D721Med (cell line): ENCODE results near the gene BZW2.

Experiments used
- DNase-seq: peaks from one replicate; pipeline ENCODE4 v3.0.0; 2011; ENCODE audit warnings: low spot score; ENCODE audit not compliant: insufficient read length
- FAIRE-seq: peaks from 2 replicates; lab custom pipeline; 2011; peaks lifted over from hg19 to GRCh38; lab: Jason Lieb, UNC
- TF ChIP-seq, protein P1 (sequence below): IDR thresholded peaks from 2 replicates; pipeline ENCODE4 v1.5.1; 2012; ENCODE audit warnings: mild to moderate bottlenecking, control low read depth; ENCODE audit not compliant: insufficient read depth; ENCODE audit errors: missing control alignments

BZW2 gene

DNA sequence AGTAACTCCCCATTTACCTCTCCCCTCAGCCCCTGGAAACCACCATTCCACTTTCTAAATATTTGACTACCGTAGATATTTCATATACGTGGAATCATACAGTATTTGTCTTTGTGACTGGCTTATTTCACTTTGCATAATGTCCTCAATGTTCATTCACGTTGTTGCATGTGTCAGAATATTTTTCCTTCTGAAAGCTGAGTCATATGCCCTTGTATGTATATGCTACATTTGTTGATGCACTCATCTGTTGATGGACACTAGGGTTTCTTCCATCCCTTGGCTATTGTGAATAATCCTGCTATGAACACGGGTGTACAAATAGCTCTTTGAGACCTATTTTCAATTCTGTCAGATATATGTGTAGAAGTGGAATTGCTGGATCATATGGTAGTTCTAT, 81.8 kb downstream of the BZW2 start:
- FAIRE-seq = no peak

DNA sequence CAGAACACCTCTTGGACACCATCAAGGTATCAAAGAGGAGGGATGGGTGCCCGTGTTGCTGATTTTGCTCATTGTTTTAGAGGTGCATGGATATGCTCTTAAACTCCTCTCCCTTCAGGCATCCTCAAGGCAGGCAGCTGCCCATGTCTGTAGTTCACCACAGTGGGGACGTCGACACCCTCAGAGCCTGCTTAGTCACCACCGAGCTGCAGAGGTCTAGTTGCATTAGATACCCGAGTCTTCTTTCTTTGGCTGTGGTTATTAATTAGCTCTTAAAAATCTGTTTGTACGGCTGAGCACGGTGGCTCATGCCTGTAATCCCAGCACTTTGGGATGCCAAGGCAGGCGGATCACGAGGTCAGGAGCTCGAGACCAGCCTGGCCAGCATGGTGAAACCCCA, 82.8 kb downstream of the BZW2 start:
- DNase-seq = no peak
- FAIRE-seq = no peak
- TF ChIP-seq, protein P1, sequence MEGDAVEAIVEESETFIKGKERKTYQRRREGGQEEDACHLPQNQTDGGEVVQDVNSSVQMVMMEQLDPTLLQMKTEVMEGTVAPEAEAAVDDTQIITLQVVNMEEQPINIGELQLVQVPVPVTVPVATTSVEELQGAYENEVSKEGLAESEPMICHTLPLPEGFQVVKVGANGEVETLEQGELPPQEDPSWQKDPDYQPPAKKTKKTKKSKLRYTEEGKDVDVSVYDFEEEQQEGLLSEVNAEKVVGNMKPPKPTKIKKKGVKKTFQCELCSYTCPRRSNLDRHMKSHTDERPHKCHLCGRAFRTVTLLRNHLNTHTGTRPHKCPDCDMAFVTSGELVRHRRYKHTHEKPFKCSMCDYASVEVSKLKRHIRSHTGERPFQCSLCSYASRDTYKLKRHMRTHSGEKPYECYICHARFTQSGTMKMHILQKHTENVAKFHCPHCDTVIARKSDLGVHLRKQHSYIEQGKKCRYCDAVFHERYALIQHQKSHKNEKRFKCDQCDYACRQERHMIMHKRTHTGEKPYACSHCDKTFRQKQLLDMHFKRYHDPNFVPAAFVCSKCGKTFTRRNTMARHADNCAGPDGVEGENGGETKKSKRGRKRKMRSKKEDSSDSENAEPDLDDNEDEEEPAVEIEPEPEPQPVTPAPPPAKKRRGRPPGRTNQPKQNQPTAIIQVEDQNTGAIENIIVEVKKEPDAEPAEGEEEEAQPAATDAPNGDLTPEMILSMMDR = no peak

More for the DNA sequence above, 81.8 kb downstream of the BZW2 start:
- TF ChIP-seq, protein P1 = no peak
- no peak for DNase-seq

DNA sequence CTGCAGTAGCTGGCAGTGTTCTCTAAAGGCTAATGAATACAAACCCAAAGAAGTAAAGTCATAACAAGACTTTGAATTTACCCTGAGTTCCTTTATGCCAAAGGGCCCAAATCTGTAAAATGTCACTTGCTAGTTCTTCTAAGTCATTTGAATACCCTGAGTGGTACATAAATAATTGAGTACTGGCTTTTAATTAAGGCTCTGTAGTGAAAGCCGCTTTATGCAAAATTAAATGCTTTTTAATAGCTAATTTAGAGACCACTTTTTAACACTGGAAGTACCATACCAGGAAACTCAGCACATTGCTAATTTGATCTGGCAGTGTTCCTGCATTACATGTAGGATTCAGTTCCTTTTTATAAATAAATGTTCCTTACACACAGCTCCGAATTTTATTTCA, 83.6 kb downstream of the BZW2 start:
- DNase-seq = no peak
- TF ChIP-seq, protein P1 = no peak
- FAIRE-seq = no peak

DNA sequence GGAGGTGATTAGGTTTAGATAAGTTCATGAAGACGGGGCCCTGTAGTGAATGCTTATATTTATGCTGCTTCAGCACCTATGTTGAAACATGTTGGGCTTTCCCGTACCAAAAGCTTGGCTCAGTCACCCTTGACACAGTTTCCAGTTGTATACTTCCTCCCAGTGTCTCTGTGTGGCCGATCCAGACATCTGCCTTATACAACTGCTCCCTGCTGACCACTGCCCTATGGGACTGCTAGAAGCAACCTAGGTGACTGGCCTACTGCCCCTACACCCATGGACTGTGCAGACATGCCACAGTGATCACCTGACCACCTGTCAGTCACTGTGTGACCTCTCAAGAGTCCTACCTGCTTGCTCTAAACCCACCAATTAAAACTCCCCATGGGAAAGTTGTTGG, 85.0 kb downstream of the BZW2 start:
- DNase-seq = no peak
- TF ChIP-seq, protein P1 = no peak
- FAIRE-seq = no peak

DNA sequence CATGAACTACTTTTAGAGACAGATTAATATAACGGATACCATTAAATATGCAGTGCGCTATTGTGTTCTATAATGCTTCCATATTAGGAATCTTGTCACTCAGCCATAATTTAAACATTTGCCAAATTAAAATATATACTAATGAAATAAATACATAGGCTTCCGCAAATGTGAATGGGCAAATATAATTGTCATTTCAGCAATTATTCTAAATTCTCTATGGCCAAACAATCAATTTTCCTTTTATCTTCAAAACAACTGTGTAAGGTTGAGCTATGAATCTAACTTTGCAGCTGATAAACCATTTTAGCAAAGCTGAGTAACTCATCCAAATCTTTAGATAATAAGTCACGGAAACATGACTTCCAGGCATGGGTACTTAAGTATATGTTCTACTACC, 86.8 kb downstream of the BZW2 start:
- FAIRE-seq (no peak), DNase-seq (no peak)
- TF ChIP-seq, protein P1 = no peak

DNA sequence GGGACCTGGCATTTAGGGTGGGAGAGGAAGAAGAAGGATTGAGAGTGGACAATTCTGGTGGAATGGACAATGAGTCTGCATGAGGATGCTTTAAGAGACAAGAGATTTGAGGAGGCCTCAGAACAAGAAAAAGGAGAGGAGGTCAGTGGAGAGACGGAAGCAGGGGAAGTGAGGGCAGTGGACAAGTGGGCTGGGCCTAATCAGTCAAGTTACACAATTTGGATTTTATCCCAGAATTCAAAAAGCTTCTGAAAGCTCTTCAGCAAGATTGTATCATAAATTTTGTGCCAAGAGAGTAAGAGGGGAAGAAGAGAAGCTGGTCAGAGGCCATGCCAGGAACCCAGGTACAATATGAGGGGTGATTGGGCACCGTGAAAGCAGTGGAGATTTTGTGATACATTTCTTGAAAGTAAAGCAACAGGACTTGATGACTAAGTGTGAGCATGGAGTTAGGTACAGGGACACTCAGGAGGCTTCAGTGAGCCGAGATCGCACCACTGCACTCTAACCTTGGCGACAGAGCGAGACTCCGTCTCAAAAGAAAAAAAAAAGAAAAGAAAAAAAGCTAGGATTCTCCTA, 88.3 kb downstream of the BZW2 start:
- FAIRE-seq (no peak), DNase-seq (no peak)
- TF ChIP-seq, protein P1 = no peak

DNA sequence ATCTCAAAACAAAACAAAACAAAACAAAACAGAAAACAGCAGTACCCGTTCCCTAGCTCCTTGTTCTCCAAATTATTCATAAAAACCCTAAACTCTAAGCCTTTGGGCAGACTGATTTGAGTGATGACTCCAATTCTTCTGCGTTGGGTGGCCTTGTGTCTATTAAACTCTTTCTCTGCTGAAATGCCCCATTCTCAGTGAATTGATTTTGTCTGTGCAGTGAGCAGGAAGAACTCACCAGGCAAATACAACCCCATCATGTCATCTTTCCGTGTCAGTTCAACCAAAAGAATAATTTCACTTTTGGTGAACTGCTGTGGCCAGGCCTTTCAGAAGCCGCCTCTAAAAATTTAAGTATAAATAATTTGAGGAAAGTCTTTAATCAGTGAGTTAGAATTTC, 89.0 kb downstream of the BZW2 start:
- TF ChIP-seq, protein P1 = no peak
- DNase-seq (no peak), FAIRE-seq (no peak)
